ENCODE measurements around the gene RNF150.

DNA sequence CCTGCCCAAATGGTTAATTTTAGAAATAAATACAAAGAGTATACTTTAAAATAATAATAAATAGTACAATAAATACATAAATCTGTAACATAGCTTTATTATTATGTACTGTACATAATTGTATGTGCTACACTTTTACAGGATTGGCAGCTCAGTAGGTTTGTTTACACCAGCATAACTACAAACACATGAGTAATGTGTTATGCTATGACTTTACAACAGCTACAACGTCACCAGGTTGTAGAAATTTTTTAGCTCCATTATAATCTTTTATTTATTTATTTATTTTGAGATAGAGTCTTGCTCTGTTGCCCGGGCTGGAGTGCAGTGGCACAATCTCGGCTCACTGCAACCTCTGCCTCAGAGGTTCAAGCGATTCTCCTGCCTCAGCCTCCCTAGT, 31.8 kb downstream of the RNF150 start:
- TF ChIP-seq POLR2AphosphoS5 (IDR thresholded peaks at IDR 0.05; ENCODE audit: low read depth, low read length) (no peak), TAF1 (IDR thresholded peaks at IDR 0.05; ENCODE audit: borderline replicate concordance, insufficient read depth, low read length) (no peak)
